B cell (primary cell): Measurements from ENCODE around the gene EFCAB8.

Source experiments
- EZH2 ChIP-seq: IDR thresholded peaks from 2 replicates; pipeline ENCODE4 v1.6.1; 2012; ENCODE audit warnings: borderline replicate concordance, low read depth, mild to moderate bottlenecking, moderate library complexity, low read length; ENCODE audit not compliant: insufficient read depth, poor library complexity, severe bottlenecking
- TF ChIP-seq, protein P1 (sequence below): fragments of 200-600 bp; IDR thresholded peaks from one replicate; pipeline ENCODE4 v1.8.0; 2022; ENCODE audit warnings: antibody characterized with exemption, mild to moderate bottlenecking

DNA sequence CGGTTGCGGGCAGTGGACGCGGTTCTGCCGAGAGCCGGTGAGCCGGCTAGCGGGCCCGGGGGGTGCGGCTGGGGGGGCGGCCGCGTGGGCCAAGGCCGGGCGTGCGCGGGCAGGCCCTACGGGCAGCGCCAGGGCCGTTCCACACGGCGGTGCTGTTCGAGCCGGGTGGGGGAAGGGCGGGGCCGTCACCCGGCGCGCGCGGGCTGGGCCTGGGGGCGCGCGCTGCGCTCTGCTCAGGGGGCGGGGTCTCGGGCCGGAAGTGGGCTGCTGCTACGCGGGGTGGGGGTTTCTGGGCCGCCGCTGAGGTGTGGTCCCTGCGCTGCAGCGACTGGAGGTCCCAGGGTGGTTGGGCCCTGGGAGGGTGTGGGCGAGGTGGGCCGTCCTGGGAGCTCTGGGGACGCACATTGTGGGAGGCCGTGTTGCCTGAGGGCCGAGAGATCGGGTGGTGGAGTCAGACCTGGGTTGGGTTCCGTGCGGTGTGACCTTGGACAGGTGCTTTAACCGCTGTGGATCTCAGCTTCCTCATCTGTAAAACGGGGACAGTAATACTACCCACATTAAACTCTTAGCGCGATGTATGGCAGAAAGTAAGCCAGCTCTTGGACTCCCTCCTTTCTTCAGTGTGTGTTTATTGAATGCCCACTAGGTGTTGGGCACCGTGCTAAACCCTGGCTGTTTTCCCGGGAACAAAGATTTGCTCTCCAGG lies 38.6 kb upstream of the EFCAB8 start:
- TF ChIP-seq, protein P1, sequence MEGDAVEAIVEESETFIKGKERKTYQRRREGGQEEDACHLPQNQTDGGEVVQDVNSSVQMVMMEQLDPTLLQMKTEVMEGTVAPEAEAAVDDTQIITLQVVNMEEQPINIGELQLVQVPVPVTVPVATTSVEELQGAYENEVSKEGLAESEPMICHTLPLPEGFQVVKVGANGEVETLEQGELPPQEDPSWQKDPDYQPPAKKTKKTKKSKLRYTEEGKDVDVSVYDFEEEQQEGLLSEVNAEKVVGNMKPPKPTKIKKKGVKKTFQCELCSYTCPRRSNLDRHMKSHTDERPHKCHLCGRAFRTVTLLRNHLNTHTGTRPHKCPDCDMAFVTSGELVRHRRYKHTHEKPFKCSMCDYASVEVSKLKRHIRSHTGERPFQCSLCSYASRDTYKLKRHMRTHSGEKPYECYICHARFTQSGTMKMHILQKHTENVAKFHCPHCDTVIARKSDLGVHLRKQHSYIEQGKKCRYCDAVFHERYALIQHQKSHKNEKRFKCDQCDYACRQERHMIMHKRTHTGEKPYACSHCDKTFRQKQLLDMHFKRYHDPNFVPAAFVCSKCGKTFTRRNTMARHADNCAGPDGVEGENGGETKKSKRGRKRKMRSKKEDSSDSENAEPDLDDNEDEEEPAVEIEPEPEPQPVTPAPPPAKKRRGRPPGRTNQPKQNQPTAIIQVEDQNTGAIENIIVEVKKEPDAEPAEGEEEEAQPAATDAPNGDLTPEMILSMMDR, result no peak
- no peak for TF ChIP-seq EZH2
